Stomach (tissue), 4 donors: ENCODE measurements around the gene TEAD4.

ENCODE experiments used
- POLR2A ChIP-seq, 4 donors: fragments of 450-650 bp; IDR thresholded peaks; one replicate each; pipeline ENCODE4 v1.6.1; 2016; ENCODE audit warnings: antibody characterized with exemption in 4 of 4, control low read depth in 2 of 4, mild to moderate bottlenecking in 1 of 4, moderate library complexity in 1 of 4
- POLR2AphosphoS5 ChIP-seq, 3 donors: sonication (generic); formaldehyde crosslinking; IDR thresholded peaks; one replicate each; pipeline ENCODE4 v1.6.1; 2016; ENCODE audit warnings: antibody characterized with exemption in 3 of 3
- TF ChIP-seq, protein P1 (sequence below), 7 experiments: fragments of 450-650 bp in 4 of 7; fragments of 200-600 bp in 3 of 7; sonication (generic) in 3 of 7; IDR thresholded peaks; one replicate each; pipeline ENCODE4 v1.5.1; 2016 to 2019; ENCODE audit warnings: antibody characterized with exemption in 7 of 7, control low read depth in 2 of 7, mild to moderate bottlenecking in 1 of 7

DNA sequence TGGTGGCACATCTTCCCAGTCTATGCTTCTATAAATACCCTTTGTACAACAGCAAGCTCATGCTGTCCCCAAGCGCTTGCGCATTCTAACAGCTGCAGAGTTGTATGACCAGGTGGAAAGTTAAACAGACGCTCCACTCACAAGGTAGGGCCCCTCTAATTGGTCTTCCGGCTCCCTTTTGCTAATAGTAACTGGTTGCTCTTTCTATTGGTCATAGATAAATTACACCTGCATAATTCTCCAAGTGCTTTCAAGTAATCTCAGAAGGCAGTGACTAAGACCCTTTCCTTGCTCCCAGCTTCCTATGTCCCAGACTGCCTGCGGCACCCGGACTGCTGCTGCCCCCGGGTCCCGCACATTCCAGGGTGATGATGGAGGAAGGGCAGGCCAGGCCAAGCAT is 111.9 kb downstream of the TEAD4 start:
- no peak for TF ChIP-seq POLR2A (IDR thresholded peaks at IDR 0.05)
- TF ChIP-seq, protein P1, sequence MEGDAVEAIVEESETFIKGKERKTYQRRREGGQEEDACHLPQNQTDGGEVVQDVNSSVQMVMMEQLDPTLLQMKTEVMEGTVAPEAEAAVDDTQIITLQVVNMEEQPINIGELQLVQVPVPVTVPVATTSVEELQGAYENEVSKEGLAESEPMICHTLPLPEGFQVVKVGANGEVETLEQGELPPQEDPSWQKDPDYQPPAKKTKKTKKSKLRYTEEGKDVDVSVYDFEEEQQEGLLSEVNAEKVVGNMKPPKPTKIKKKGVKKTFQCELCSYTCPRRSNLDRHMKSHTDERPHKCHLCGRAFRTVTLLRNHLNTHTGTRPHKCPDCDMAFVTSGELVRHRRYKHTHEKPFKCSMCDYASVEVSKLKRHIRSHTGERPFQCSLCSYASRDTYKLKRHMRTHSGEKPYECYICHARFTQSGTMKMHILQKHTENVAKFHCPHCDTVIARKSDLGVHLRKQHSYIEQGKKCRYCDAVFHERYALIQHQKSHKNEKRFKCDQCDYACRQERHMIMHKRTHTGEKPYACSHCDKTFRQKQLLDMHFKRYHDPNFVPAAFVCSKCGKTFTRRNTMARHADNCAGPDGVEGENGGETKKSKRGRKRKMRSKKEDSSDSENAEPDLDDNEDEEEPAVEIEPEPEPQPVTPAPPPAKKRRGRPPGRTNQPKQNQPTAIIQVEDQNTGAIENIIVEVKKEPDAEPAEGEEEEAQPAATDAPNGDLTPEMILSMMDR (IDR thresholded peaks at IDR 0.05): no peak
- TF ChIP-seq POLR2AphosphoS5 (IDR thresholded peaks at IDR 0.05): no peak
